Activated B cell treated with CpG ODN at 0.5 μM for 24 hours (primary cell): ENCODE data around the gene FRYL. TPM values are rescaled to one million over a fixed set of nuclear protein-coding genes. Genes with fewer than 3 reads are reported as not detected.

ENCODE experiments used
- ATAC-seq: fragments of 200-7000 bp; cut with Tn5 transposase; one replicate; pipeline ENCODE4 v1.10.0; 2021; ENCODE audit warnings: low read depth, mild to moderate bottlenecking, moderate library complexity
- CTCF ChIA-PET: fragments of 350-600 bp; sonication (Branson Sonifier 250); formaldehyde crosslinking; loops from one replicate; lab custom pipeline; 2021; ENCODE audit warnings: antibody characterized with exemption; lab: Charles Lee
- POLR2A ChIA-PET: fragments of 350-600 bp; sonication (Branson Sonifier 250); formaldehyde crosslinking; loops from one replicate; lab custom pipeline; 2021; ENCODE audit warnings: antibody characterized with exemption; lab: Charles Lee
- DNase-seq: peaks from one replicate; pipeline ENCODE4 v3.0.0; 2022
- H3K27ac Mint-ChIP-seq: one replicate; pipeline ENCODE4 v1.8.0; 2020; ENCODE audit warnings: mixed read lengths
- H3K27me3 Mint-ChIP-seq: one replicate; pipeline ENCODE4 v1.8.0; 2021; ENCODE audit warnings: mixed read lengths
- H3K36me3 Mint-ChIP-seq: one replicate; pipeline ENCODE4 v1.8.0; 2021; ENCODE audit warnings: low read depth, mixed read lengths
- H3K4me1 Mint-ChIP-seq: one replicate; pipeline ENCODE4 v1.8.0; 2021; ENCODE audit warnings: mixed read lengths
- H3K4me3 Mint-ChIP-seq: one replicate; pipeline ENCODE4 v1.8.0; 2020; ENCODE audit warnings: mild to moderate bottlenecking, mixed read lengths
- H3K9me3 Mint-ChIP-seq: one replicate; pipeline ENCODE4 v1.8.0; 2020; ENCODE audit warnings: mixed read lengths
- intact Hi-C: fragments of 100-400 bp; cut with micrococcal nuclease; formaldehyde crosslinking; loops from one replicate; pipeline ENCODE4 v1.15.1; 2024
- total RNA-seq: library from RNA; stranded (reverse); gene quantifications from 2 replicates; pipeline ENCODE4 v1.2.3, GENCODE V29; 2022
- TF ChIP-seq, protein P1 (sequence below): fragments of 200-600 bp; IDR thresholded peaks from one replicate; pipeline ENCODE4 v1.8.0; 2022; ENCODE audit warnings: antibody characterized with exemption, mild to moderate bottlenecking

The FRYL gene
- total RNA-seq, 1 donor from 2014 or later = 91.5 TPM

DNA sequence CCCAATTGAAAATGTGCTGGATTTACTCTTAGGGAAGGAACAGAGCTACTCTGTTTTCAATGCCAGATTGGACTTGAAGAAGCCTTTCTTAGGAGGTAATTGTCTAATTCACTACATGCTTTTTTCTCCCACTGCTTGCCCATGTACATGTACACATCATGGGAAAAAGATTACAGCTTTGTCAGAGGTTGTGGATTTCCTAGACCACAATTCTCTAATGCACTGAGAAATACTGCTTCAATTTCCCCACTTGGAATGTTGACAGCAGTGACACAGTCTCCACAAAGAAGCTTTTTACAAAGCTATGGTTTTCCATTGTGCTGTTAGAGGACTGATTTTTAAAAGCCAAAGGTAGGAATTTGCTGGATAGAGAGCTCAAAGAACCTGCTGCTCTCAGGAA, 270.5 kb downstream of the FRYL start:
- ChIA-PET CTCF (no interaction called here), POLR2A (no interaction called here)
- H3K27ac Mint-ChIP-seq = no peak overlapping the region
- ATAC-seq = no peak
- intact Hi-C loops = loop anchor here (5.0 kb wide), 1 partner anchor 38 kb away; no protein-coding TSS in a partner anchor
- no peaks in the 10 kb centered on the region for H3K9me3 Mint-ChIP-seq
- no peak for DNase-seq
- TF ChIP-seq, protein P1, sequence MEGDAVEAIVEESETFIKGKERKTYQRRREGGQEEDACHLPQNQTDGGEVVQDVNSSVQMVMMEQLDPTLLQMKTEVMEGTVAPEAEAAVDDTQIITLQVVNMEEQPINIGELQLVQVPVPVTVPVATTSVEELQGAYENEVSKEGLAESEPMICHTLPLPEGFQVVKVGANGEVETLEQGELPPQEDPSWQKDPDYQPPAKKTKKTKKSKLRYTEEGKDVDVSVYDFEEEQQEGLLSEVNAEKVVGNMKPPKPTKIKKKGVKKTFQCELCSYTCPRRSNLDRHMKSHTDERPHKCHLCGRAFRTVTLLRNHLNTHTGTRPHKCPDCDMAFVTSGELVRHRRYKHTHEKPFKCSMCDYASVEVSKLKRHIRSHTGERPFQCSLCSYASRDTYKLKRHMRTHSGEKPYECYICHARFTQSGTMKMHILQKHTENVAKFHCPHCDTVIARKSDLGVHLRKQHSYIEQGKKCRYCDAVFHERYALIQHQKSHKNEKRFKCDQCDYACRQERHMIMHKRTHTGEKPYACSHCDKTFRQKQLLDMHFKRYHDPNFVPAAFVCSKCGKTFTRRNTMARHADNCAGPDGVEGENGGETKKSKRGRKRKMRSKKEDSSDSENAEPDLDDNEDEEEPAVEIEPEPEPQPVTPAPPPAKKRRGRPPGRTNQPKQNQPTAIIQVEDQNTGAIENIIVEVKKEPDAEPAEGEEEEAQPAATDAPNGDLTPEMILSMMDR = no peak
- H3K4me1 Mint-ChIP-seq = no peaks in the 10 kb centered on the region
- no peak overlapping the region for H3K4me3 Mint-ChIP-seq
- peaks cover 74% of the 10 kb centered on the region for H3K36me3 Mint-ChIP-seq
- H3K27me3 Mint-ChIP-seq = no peaks in the 10 kb centered on the region

GRCh38 chr4:48506716-48507115, 273.4 kb downstream of the FRYL start:
- ChIA-PET POLR2A (no interaction called here), CTCF (no interaction called here)
- H3K9me3 Mint-ChIP-seq = no peaks in the 10 kb centered on the region
- peaks cover 64% of the 10 kb centered on the region for H3K36me3 Mint-ChIP-seq
- DNase-seq (no peak), ATAC-seq (no peak)
- no peak overlapping the region for H3K27ac Mint-ChIP-seq
- intact Hi-C loops = loop anchor here (5.0 kb wide), 1 partner anchor 41 kb away; no protein-coding TSS in a partner anchor
- TF ChIP-seq, protein P1 = no peak
- no peak overlapping the region for H3K4me3 Mint-ChIP-seq
- no peaks in the 10 kb centered on the region for H3K4me1 Mint-ChIP-seq
- no peaks in the 10 kb centered on the region for H3K27me3 Mint-ChIP-seq

- TF ChIP-seq, protein P1 = no peak
- POLR2A ChIA-PET = no interaction called here
- DNase-seq (no peak), ATAC-seq (no peak)
- no peaks in the 10 kb centered on the region for H3K4me1 Mint-ChIP-seq
- peaks cover 61% of the 10 kb centered on the region for H3K36me3 Mint-ChIP-seq
- no peak overlapping the region for H3K4me3 Mint-ChIP-seq
- H3K27ac Mint-ChIP-seq = no peak overlapping the region
- intact Hi-C loops = no loop called here
- CTCF ChIA-PET = no interaction called here
- no peaks in the 10 kb centered on the region for H3K27me3 Mint-ChIP-seq
- no peaks in the 10 kb centered on the region for H3K9me3 Mint-ChIP-seq
These were observed 275.7 kb downstream of the FRYL start for GRCh38 chr4:48504352-48504751.

GRCh38 chr4:48504026-48504330, 276.1 kb downstream of the FRYL start:
- no peaks in the 10 kb centered on the region for H3K9me3 Mint-ChIP-seq

DNA sequence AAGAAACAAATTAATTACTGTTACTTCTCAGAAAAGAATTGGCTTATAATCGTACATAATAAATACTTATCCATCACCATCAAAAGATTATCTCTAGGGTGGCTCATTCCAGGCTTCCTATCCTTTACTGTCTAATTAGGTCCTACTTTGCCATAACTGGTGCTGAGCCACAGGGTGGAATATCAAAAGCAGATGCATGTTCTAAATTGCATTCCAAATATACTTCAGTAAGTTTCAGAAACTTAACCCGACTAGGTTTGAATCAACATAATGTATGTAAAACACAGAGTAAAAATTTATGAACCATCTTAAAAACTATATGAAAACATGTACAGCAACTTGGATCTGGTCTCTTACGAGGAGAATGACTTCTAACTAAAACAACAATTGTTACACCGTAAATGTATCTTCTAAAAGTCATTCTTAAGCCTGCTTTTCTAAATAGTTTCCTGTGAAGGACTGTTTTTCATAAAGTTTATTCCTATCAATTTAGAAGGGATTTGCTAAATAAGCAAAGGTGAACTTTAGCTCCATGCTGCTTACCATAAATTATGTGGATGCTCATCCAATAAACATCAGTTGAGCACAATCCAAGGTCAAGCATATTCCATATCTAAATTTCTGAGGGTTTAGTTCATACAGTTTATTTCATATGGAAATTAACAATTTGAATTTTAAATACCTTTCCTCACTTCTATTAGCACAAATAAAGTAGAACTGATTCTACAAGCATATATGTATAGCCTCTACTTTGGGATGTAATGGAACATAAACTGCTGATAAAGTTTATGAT, 276.6 kb downstream of the FRYL start:
- DNase-seq = no peak
- intact Hi-C loops = no loop called here
- Mint-ChIP-seq H3K9me3 (no peaks in the 10 kb centered on the region), H3K4me3 (no peak overlapping the region), H3K4me1 (no peaks in the 10 kb centered on the region), H3K36me3 (peaks cover 60% of the 10 kb centered on the region), H3K27me3 (no peaks in the 10 kb centered on the region), H3K27ac (no peak overlapping the region)
- TF ChIP-seq, protein P1 = no peak
- CTCF ChIA-PET = no interaction called here
- POLR2A ChIA-PET = no interaction called here
- ATAC-seq = no peak

More at GRCh38 chr4:48504026-48504330, 276.1 kb downstream of the FRYL start:
- ATAC-seq (no peak), DNase-seq (no peak)
- no peak overlapping the region for H3K27ac Mint-ChIP-seq
- H3K4me1 Mint-ChIP-seq = no peaks in the 10 kb centered on the region
- H3K27me3 Mint-ChIP-seq = no peaks in the 10 kb centered on the region
- no peak overlapping the region for H3K4me3 Mint-ChIP-seq
- intact Hi-C loops = no loop called here
- ChIA-PET POLR2A (no interaction called here), CTCF (no interaction called here)
- H3K36me3 Mint-ChIP-seq = peaks cover 61% of the 10 kb centered on the region
- TF ChIP-seq, protein P1 = no peak
